H9 (cell line): ENCODE measurements around the gene C19orf47. TPM values are rescaled to one million over a fixed set of nuclear protein-coding genes. Genes with fewer than 3 reads are reported as not detected.
A peak's percentile ranks its signal among the peaks of the same experiment; 100 is the strongest.

Experiments used
- DNase-seq: peaks from one replicate; pipeline ENCODE4 v3.0.0-alpha.2; 2017
- H2AFZ ChIP-seq: one replicate; pipeline ENCODE4 v1.6.1; 2013; ENCODE audit warnings: mild to moderate bottlenecking, low read length, control low read depth, moderate library complexity
- H2AK5ac ChIP-seq: 2 replicates; pipeline ENCODE4 v1.6.1; 2013; ENCODE audit warnings: low read length, control low read depth, mixed read lengths; ENCODE audit not compliant: insufficient read length
- H2BK120ac ChIP-seq: one replicate; pipeline ENCODE4 v1.6.1; 2013; ENCODE audit warnings: low read depth, mild to moderate bottlenecking, low read length, control low read depth, inconsistent platforms; ENCODE audit not compliant: poor library complexity, severe bottlenecking
- H2BK12ac ChIP-seq: 2 replicates; pipeline ENCODE4 v1.6.1; 2013; ENCODE audit warnings: low read length, control low read depth, mixed read lengths, low read depth; ENCODE audit not compliant: insufficient read length
- H2BK15ac ChIP-seq: 2 replicates; pipeline ENCODE4 v1.6.1; 2013; ENCODE audit warnings: low read depth, low read length, control low read depth
- H2BK20ac ChIP-seq: one replicate; pipeline ENCODE4 v1.6.1; 2013; ENCODE audit warnings: low read depth, mild to moderate bottlenecking, low read length, control low read depth, inconsistent platforms; ENCODE audit not compliant: poor library complexity, severe bottlenecking
- H2BK5ac ChIP-seq: 2 replicates; pipeline ENCODE4 v1.6.1; 2013; ENCODE audit warnings: low read length, control low read depth, mixed read lengths; ENCODE audit not compliant: insufficient read length
- H3K14ac ChIP-seq: 2 replicates; pipeline ENCODE4 v1.6.1; 2013; ENCODE audit warnings: low read length, control low read depth; ENCODE audit not compliant: insufficient read depth
- H3K18ac ChIP-seq: 2 replicates; pipeline ENCODE4 v1.6.1; 2013; ENCODE audit warnings: low read depth, mild to moderate bottlenecking, mixed read lengths, low read length, control low read depth; ENCODE audit not compliant: insufficient read length
- H3K23ac ChIP-seq: 2 replicates; pipeline ENCODE4 v1.6.1; 2013; ENCODE audit warnings: low read length, control low read depth, mixed read lengths, low read depth; ENCODE audit not compliant: insufficient read length
- H3K23me2 ChIP-seq: 2 replicates; pipeline ENCODE4 v1.6.1; 2013; ENCODE audit warnings: low read depth, mild to moderate bottlenecking, mixed read lengths, low read length, control low read depth; ENCODE audit not compliant: insufficient read length, poor library complexity, severe bottlenecking
- H3K27ac ChIP-seq: 2 replicates; pipeline ENCODE4 v1.5.1; 2013; ENCODE audit warnings: low read length, control low read depth, mixed read lengths, low read depth; ENCODE audit not compliant: insufficient read length
- H3K27me3 ChIP-seq: 2 replicates; pipeline ENCODE4 v1.6.1; 2013; ENCODE audit warnings: low read length, control low read depth, inconsistent platforms; ENCODE audit not compliant: insufficient read depth
- H3K4ac ChIP-seq: 2 replicates; pipeline ENCODE4 v1.6.1; 2013; ENCODE audit warnings: low read depth, mild to moderate bottlenecking, control low read depth, inconsistent platforms, low read length, moderate library complexity
- H3K4me1 ChIP-seq: 2 replicates; pipeline ENCODE4 v1.6.1; 2013; ENCODE audit warnings: low read length, control low read depth, inconsistent platforms; ENCODE audit not compliant: insufficient read depth
- H3K4me2 ChIP-seq: 2 replicates; pipeline ENCODE4 v1.6.1; 2013; ENCODE audit warnings: low read length, control low read depth, mixed read lengths; ENCODE audit not compliant: insufficient read length, insufficient read depth
- H3K56ac ChIP-seq: 2 replicates; pipeline ENCODE4 v1.6.1; 2013; ENCODE audit warnings: low read depth, mild to moderate bottlenecking, mixed read lengths, low read length, control low read depth; ENCODE audit not compliant: insufficient read length
- H3K79me1 ChIP-seq: 2 replicates; pipeline ENCODE4 v1.6.1; 2013; ENCODE audit warnings: low read depth, mild to moderate bottlenecking, moderate library complexity, low read length, control low read depth, inconsistent platforms; ENCODE audit not compliant: insufficient read depth, poor library complexity, severe bottlenecking
- H3K79me2 ChIP-seq: 2 replicates; pipeline ENCODE4 v1.6.1; 2013; ENCODE audit warnings: low read length, control low read depth, inconsistent platforms; ENCODE audit not compliant: insufficient read depth
- H3K9ac ChIP-seq: 2 replicates; pipeline ENCODE4 v1.6.1; 2013; ENCODE audit warnings: low read length, control low read depth, mixed read lengths; ENCODE audit not compliant: insufficient read length; ENCODE audit errors: extremely low read depth
- H3K9me3 ChIP-seq: one replicate; pipeline ENCODE4 v1.6.1; 2013; ENCODE audit warnings: low read depth, low read length, inconsistent platforms; ENCODE audit not compliant: control insufficient read depth
- H3T11ph ChIP-seq: one replicate; pipeline ENCODE4 v1.6.1; 2013; ENCODE audit warnings: mild to moderate bottlenecking, low read length, control low read depth, inconsistent platforms
- H4K20me1 ChIP-seq: one replicate; pipeline ENCODE4 v1.6.1; 2013; ENCODE audit not compliant: control insufficient read depth, insufficient read length, insufficient read depth
- H4K5ac ChIP-seq: 2 replicates; pipeline ENCODE4 v1.6.1; 2013; ENCODE audit warnings: low read depth, mild to moderate bottlenecking, mixed read lengths, low read length, control low read depth; ENCODE audit not compliant: insufficient read length
- H4K8ac ChIP-seq: replicated peaks from 2 replicates; pipeline ENCODE4 v1.6.1; 2013; ENCODE audit warnings: low read length, control low read depth, mixed read lengths, low read depth; ENCODE audit not compliant: insufficient read length
- H4K91ac ChIP-seq: 2 replicates; pipeline ENCODE4 v1.6.1; 2013; ENCODE audit warnings: low read depth, mild to moderate bottlenecking, moderate library complexity, mixed read lengths, low read length, control low read depth; ENCODE audit not compliant: insufficient read length
- H3K27ac Mint-ChIP-seq, 3 experiments: 2 replicates in 2 of 3; 3 replicates in 1 of 3; pipeline ENCODE4 v1.8.0; 2020 to 2021; ENCODE audit warnings: mixed read lengths in 3 of 3, mild to moderate bottlenecking in 1 of 3, moderate library complexity in 1 of 3
- H3K27me3 Mint-ChIP-seq: 2 replicates; pipeline ENCODE4 v1.8.0; 2021; ENCODE audit warnings: low read depth, mild to moderate bottlenecking, moderate library complexity, mixed read lengths
- H3K36me3 Mint-ChIP-seq, 3 experiments: 2 replicates in 2 of 3; 3 replicates in 1 of 3; pipeline ENCODE4 v1.8.0; 2020 to 2021; ENCODE audit warnings: low read depth in 3 of 3, mixed read lengths in 3 of 3; ENCODE audit not compliant: insufficient read depth in 1 of 3
- H3K4me1 Mint-ChIP-seq, 2 experiments: 2 replicates each; pipeline ENCODE4 v1.8.0; 2020; ENCODE audit warnings: mixed read lengths in 2 of 2
- H3K4me3 Mint-ChIP-seq, 2 experiments: 2 replicates in 1 of 2; 3 replicates in 1 of 2; pipeline ENCODE4 v1.8.0; 2020 to 2021; ENCODE audit warnings: mild to moderate bottlenecking in 2 of 2, mixed read lengths in 2 of 2, moderate library complexity in 1 of 2
- H3K9me3 Mint-ChIP-seq, 2 experiments: 2 replicates in 1 of 2; 3 replicates in 1 of 2; pipeline ENCODE4 v1.8.0; 2020; ENCODE audit warnings: mild to moderate bottlenecking in 2 of 2, mixed read lengths in 2 of 2, moderate library complexity in 1 of 2
- CTCF ChIP-seq: fragments of 200-600 bp; sonication (generic); conservative IDR thresholded peaks from 3 replicates; pipeline ENCODE4 v1.8.0; 2021; ENCODE audit warnings: antibody characterized with exemption, mild to moderate bottlenecking
- WGBS: extraction: QIAGEN DNeasy Blood & Tissue Kit; methylation state at CpG from one replicate; pipeline ENCODE4 v1.1.7; 2013; ENCODE audit warnings: missing lambda C conversion rate, low lambda C conversion rate, mixed read lengths; ENCODE audit not compliant: insufficient read length; ENCODE audit errors: extremely low coverage; 5-methylcytosine and 5-hydroxymethylcytosine counted together
- total RNA-seq: library from RNA; stranded (reverse); gene quantifications from 2 replicates; pipeline ENCODE4 v1.2.1, GENCODE V29; 2021

The C19orf47 gene
- total RNA-seq, 1 experiment from 2014 or later: 19.4 TPM

DNA sequence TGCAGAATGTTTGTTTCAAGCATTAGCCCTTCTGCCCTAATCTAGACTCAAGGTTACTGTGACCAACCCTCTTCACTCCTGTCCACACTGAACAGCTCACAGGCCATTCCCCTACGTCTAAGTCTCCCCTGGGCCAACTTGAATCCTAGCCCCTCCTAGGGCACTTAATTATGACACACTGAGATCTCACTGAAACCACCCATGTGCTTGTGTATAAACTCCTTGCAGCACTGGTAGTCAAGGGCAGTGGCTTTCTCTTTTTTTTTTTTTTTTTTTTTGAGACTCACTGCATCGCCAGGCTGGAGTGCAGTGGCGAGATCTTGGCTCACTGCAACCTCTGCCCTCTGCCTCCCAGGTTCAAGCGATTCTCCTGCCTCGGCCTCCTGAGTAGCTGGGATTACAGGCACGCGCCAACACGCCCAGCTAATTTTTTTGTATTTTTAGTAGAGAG lies 61.2 kb downstream of the C19orf47 start:
- no peaks in the 10 kb centered on the region; a peak in 1 of 5 replicates for H3K9me3 Mint-ChIP-seq
- no peak overlapping the region for H2BK15ac ChIP-seq
- no peak overlapping the region for H3T11ph ChIP-seq
- H3K79me1 ChIP-seq: peaks cover 5% of the 10 kb centered on the region
- H2BK120ac ChIP-seq: no peak overlapping the region
- peaks cover 13% of the 10 kb centered on the region for H3K79me2 ChIP-seq
- H3K4me3 Mint-ChIP-seq: no peak overlapping the region; a peak in 1 of 5 replicates
- no peaks in the 10 kb centered on the region for H3K27me3 ChIP-seq
- H3K9ac ChIP-seq: no peak overlapping the region
- no peak overlapping the region for H2AFZ ChIP-seq
- H3K18ac ChIP-seq: no peak overlapping the region
- H3K4me2 ChIP-seq: no peak overlapping the region
- H3K23ac ChIP-seq: no peak overlapping the region
- no peaks in the 10 kb centered on the region for H4K20me1 ChIP-seq
- no peaks in the 10 kb centered on the region for H3K9me3 ChIP-seq
- no peak overlapping the region for H4K91ac ChIP-seq
- no peaks in the 10 kb centered on the region; the same call in 1 of the 2 replicates for H3K4me1 ChIP-seq
- H2AK5ac ChIP-seq: no peak overlapping the region
- no peak overlapping the region for H2BK20ac ChIP-seq
- no peak for DNase-seq
- no peak overlapping the region for H4K8ac ChIP-seq
- TF ChIP-seq CTCF: no peak
- H3K27me3 Mint-ChIP-seq: no peaks in the 10 kb centered on the region
- peaks cover 9% of the 10 kb centered on the region for H3K23me2 ChIP-seq
- no CpG with 5 or more reads among the region's 8 CpGs for WGBS
- peak overlapping the region; percentile 3 to 94 (median 67); a peak in 4 of 7 replicates for H3K27ac Mint-ChIP-seq
- H3K4me1 Mint-ChIP-seq: peaks cover 25 to 29% of the 10 kb centered on the region in 2 experiments
- no peak overlapping the region for H2BK5ac ChIP-seq
- H3K36me3 Mint-ChIP-seq: no peaks in the 10 kb centered on the region
- no peak overlapping the region for H3K14ac ChIP-seq
- no peak overlapping the region for H4K5ac ChIP-seq
- no peak overlapping the region for H3K56ac ChIP-seq
- no peak overlapping the region for H2BK12ac ChIP-seq
- H3K27ac ChIP-seq: no peak overlapping the region
- H3K4ac ChIP-seq: no peak overlapping the region
